Peyer's patch (tissue), 4 donors: ENCODE data around the gene DEUP1.

Experiments
- CTCF ChIP-seq, 6 experiments: fragments of 450-650 bp in 4 of 6; fragments of 200-600 bp in 2 of 6; sonication (generic) in 1 of 6; IDR thresholded peaks; one replicate each; pipeline ENCODE4 v1.5.1; 2017 to 2019; ENCODE audit warnings: antibody characterized with exemption in 6 of 6, mild to moderate bottlenecking in 3 of 6, moderate library complexity in 1 of 6
- POLR2A ChIP-seq, 2 donors: fragments of 450-650 bp; IDR thresholded peaks; one replicate each; pipeline ENCODE4 v1.5.1; 2017; ENCODE audit warnings: antibody characterized with exemption in 2 of 2, mild to moderate bottlenecking in 2 of 2, moderate library complexity in 2 of 2

- TF ChIP-seq POLR2A (IDR thresholded peaks at IDR 0.05) (no peak), CTCF (IDR thresholded peaks at IDR 0.05) (no peak)
Measured at GRCh38 chr11:93392867-93393266, 62.3 kb downstream of the DEUP1 start.
